Measurements from ENCODE around the gene TTLL5.
"Not testable (repeated sequence)": the region's sequence is repeated elsewhere in the genome, so short reads cannot be mapped to it uniquely, and the experiment has no call there.

The TTLL5 gene

GRCh38 chr14:75925141-75925840, 264.2 kb downstream of the TTLL5 start:
- H3K4me1 Mint-ChIP-seq, DNase-seq, H3K4me3 Mint-ChIP-seq, ATAC-seq, H3K9me3 Mint-ChIP-seq, H3K27ac Mint-ChIP-seq, H3K27me3 Mint-ChIP-seq: not testable (repeated sequence)

DNA sequence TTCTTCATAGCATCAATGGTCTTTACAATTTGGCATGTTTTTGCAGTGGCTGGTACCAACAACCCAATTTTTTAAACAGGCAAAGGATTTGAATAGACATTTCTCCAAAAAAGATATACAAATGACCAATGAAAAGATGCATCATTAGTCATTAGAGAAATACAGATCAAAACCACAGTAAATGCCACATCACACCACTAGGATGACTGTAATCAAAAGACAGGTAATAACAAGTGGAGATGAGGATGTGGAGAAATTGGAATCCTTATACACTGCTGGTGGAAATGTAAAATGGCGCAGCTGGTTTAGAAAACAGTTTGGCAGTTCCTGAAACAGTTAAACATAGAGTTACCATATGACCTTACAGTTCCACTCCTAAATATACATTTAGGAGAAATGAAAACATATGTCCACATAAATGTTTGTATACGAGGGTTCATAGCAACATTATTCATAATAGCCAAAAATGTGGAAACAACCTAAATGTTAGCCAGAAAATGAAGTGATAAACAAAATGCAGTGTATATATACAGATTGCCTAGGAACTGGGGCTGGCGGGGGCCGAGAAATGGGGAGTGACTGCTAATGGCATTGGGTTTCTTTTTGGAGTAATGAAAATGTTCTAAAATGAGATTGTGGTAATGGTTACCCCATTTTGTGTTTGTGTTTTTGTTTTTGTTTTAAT, 265.5 kb downstream of the TTLL5 start:
- no peak overlapping the region for H3K27ac Mint-ChIP-seq
- no peaks in the 10 kb centered on the region for H3K9me3 Mint-ChIP-seq
- H3K4me1 Mint-ChIP-seq, result no peaks in the 10 kb centered on the region
- no peak for DNase-seq
- H3K4me3 Mint-ChIP-seq, result no peak overlapping the region
- ATAC-seq, result no peak
- no peaks in the 10 kb centered on the region for H3K27me3 Mint-ChIP-seq

GRCh38 chr14:75927564-75928087, 266.6 kb downstream of the TTLL5 start:
- no peak for ATAC-seq
- Mint-ChIP-seq H3K27me3 (no peaks in the 10 kb centered on the region), H3K4me3 (no peak overlapping the region), H3K27ac (no peak overlapping the region), H3K9me3 (no peaks in the 10 kb centered on the region), H3K4me1 (no peaks in the 10 kb centered on the region)
- no peak for DNase-seq

- Mint-ChIP-seq H3K27ac (no peak overlapping the region), H3K4me3 (no peak overlapping the region), H3K9me3 (no peaks in the 10 kb centered on the region), H3K27me3 (no peaks in the 10 kb centered on the region), H3K4me1 (no peaks in the 10 kb centered on the region)
- DNase-seq, result no peak
- ATAC-seq, result no peak
Measured at GRCh38 chr14:75928690-75929181, 267.7 kb downstream of the TTLL5 start.

- peak overlapping the region in 1 of 2 donors; percentile 13 for H3K27ac Mint-ChIP-seq
- no peak overlapping the region for H3K4me3 Mint-ChIP-seq
- H3K9me3 Mint-ChIP-seq, result no peaks in the 10 kb centered on the region
Measured at GRCh38 chr14:75933712-75934296, 272.8 kb downstream of the TTLL5 start.

GRCh38 chr14:75934998-75935628, 274.1 kb downstream of the TTLL5 start:
- DNase-seq, result no peak
- no peaks in the 10 kb centered on the region for H3K27me3 Mint-ChIP-seq
- no peak for ATAC-seq
- H3K9me3 Mint-ChIP-seq, result no peaks in the 10 kb centered on the region
- H3K4me1 Mint-ChIP-seq, result no peaks in the 10 kb centered on the region
- no peak overlapping the region for H3K4me3 Mint-ChIP-seq
- H3K27ac Mint-ChIP-seq, result no peak overlapping the region

More at GRCh38 chr14:75933712-75934296, 272.8 kb downstream of the TTLL5 start:
- ATAC-seq (no peak), DNase-seq (no peak)
- no peaks in the 10 kb centered on the region for H3K27me3 Mint-ChIP-seq
- no peaks in the 10 kb centered on the region for H3K4me1 Mint-ChIP-seq

DNA sequence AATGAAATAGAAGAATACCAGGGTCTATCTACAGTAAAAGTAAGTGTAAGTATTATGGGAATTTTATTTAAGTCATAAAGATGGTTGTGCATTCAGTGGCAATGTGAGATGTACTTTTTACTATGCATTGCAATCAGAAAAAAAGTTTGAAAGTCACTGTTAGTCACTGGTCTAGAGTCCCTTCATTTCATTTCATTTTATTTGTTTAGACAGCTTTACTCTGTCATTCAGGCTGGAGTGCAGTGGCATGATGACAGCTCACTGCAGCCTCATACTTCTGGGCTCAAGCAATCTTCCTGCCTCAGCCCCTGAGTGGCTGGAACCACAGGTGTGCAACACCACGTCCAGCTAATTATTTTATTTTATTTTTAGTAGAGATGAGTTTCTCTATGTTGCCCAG, 278.2 kb downstream of the TTLL5 start:
- H3K27ac Mint-ChIP-seq, result no peak overlapping the region
- H3K4me3 Mint-ChIP-seq, result no peak overlapping the region
- H3K9me3 Mint-ChIP-seq, result no peaks in the 10 kb centered on the region
- ATAC-seq (no peak), DNase-seq (no peak)
- no peaks in the 10 kb centered on the region for H3K27me3 Mint-ChIP-seq
- H3K4me1 Mint-ChIP-seq, result no peaks in the 10 kb centered on the region

DNA sequence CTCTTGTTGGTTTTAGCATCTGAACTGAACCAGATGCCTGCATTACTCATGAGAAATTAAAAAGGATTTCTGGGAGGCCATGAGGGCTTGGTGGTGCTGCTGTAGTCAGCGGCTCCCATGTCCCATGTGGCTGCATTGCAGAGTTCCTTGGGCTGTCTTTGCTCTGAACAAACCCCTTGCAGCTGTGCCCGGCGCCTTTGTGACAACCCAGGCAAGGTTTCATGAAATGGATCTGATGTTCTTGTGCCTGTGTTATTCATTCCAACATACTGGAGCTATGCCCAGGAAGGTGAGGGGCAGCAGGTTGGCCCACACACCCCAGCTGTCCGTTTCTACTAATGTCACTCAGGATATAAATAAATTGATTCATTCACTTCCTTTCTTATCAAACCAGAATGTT, 280.0 kb downstream of the TTLL5 start:
- no peaks in the 10 kb centered on the region for H3K4me1 Mint-ChIP-seq
- H3K9me3 Mint-ChIP-seq, result no peaks in the 10 kb centered on the region
- no peak for ATAC-seq
- H3K4me3 Mint-ChIP-seq, result no peak overlapping the region
- H3K27ac Mint-ChIP-seq, result no peak overlapping the region
- no peak for DNase-seq
- no peaks in the 10 kb centered on the region for H3K27me3 Mint-ChIP-seq

DNA sequence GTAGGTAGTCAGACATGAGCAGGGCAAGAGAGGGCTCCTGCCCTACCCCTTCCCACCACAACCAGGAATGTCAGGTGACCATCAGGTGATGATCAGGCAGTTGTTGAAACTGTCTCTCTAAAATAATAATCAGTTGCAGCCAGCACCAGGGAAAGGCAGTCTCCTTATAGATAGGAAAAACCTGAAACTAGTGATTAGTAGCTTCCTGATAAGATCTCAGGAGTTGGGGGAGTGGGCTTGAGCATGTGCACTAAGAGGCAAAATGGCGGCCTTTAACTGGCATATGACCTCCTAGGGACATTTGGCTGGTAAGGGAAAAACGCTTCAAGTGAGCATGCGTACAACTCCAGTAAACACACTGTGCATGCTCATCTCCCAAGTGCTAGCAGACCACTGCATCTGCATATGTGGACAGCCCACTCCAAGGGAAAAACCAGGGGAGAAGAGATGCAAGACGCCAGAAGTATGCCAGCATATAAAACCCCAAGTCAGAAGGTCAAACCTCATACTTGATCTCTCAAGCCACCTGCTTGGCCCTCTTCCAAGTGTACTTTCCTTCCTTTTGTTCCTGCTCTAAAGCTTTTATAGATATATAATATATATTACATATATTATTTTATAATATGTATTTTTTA, 283.7 kb downstream of the TTLL5 start:
- DNase-seq (no peak), ATAC-seq (no peak)
- no peaks in the 10 kb centered on the region for H3K4me1 Mint-ChIP-seq
- no peaks in the 10 kb centered on the region for H3K27me3 Mint-ChIP-seq
- no peak overlapping the region for H3K27ac Mint-ChIP-seq
- H3K9me3 Mint-ChIP-seq, result no peaks in the 10 kb centered on the region
- no peak overlapping the region for H3K4me3 Mint-ChIP-seq

DNA sequence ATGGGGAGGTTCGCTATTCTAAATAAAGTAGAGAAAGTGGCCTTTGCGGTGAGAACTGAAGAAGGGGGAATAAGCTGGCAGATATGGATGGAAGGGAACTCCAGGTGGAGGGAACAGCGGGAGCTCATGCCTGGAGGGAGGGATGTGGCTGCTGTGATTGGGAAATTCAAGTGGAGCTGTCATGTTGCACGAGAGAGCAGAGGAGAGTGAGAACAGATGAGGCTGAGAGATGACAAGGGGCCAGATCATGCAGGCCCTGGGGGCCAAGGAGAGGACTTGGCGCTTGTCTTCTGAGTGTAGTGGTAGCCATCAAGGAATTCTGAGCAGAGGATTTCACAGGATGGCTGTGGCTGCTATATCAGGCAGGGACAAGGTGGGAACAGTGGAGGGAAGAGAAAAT, 285.7 kb downstream of the TTLL5 start:
- Mint-ChIP-seq H3K27ac (no peak overlapping the region), H3K27me3 (no peaks in the 10 kb centered on the region), H3K9me3 (peaks cover 0 to under 1% of the 10 kb centered on the region in 2 donors), H3K4me1 (no peaks in the 10 kb centered on the region), H3K4me3 (no peak overlapping the region)
- DNase-seq (no peak), ATAC-seq (no peak)

DNA sequence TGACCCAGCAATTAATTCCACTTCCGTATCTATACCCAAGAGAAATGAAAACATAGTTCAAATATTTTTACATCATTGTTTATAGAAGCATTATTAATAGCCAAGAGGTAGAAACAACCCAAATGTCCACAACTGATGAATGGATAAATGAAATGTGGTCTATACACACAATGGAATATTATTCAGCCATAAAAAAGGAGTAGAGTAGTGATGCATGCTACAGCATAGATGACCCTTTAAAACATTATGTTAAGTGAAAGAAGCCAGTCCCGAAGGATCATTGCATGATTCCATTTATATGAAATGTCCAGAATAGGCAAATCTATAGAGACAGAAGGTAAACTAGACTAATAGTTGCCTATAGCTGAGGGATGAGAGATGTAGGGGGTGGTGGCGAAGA, 291.4 kb downstream of the TTLL5 start:
- ATAC-seq (no peak), DNase-seq (no peak)
- Mint-ChIP-seq H3K27ac (no peak overlapping the region), H3K27me3 (no peaks in the 10 kb centered on the region), H3K4me3 (no peak overlapping the region), H3K4me1 (no peaks in the 10 kb centered on the region), H3K9me3 (peaks cover 0 to 9% of the 10 kb centered on the region in 2 donors)

GRCh38 chr14:75959031-75959430, 298.0 kb downstream of the TTLL5 start:
- DNase-seq (no peak), ATAC-seq (no peak)
- Mint-ChIP-seq H3K27ac (no peak overlapping the region), H3K4me1 (no peaks in the 10 kb centered on the region), H3K27me3 (no peaks in the 10 kb centered on the region), H3K9me3 (no peaks in the 10 kb centered on the region), H3K4me3 (no peak overlapping the region)

DNA sequence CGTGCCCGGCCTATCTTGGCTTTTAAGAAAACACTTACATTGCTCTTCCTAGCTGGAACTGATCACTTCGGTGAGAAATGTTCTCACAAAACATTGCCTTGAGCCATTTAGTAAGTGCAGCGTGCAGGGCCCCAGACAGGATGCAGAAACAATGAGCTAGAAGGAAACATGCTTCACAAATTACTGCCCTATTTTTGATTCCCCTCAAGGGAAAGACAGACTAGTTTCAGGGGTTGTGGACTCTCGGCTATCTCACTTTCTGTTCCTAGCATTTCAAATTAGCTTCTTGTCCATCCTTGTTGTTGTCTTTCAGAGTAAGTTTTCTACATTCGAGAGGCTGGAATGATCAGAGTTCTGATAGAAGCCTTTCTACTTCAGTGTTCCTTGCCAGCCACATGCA, 299.2 kb downstream of the TTLL5 start:
- no peak for DNase-seq
- H3K9me3 Mint-ChIP-seq, result no peaks in the 10 kb centered on the region
- peak overlapping the region in 1 of 2 donors; percentile 23 for H3K27ac Mint-ChIP-seq
- no peak overlapping the region for H3K4me3 Mint-ChIP-seq
- H3K4me1 Mint-ChIP-seq, result no peaks in the 10 kb centered on the region
- H3K27me3 Mint-ChIP-seq, result no peaks in the 10 kb centered on the region
- no peak for ATAC-seq

DNA sequence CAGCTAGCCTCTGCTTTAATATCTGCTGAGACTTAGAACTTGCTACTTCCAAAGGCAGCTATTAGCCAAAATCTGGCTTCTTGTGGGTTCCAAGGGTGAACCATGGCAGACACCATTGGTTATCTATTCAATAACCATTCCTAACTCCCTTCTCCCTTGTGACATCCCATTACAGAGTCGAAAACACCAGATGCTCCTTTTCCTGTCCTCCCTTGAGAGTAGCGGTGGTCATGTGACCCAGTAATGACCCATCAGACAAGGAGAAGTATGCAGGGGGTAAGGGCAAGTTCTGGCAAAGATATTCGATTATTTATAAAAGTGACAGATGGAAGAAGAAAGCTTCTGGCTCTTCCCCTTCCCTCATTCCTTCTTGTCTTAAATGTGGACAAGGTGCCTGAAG, 300.6 kb downstream of the TTLL5 start:
- H3K4me3 Mint-ChIP-seq, result no peak overlapping the region
- no peaks in the 10 kb centered on the region for H3K9me3 Mint-ChIP-seq
- H3K27ac Mint-ChIP-seq, result no peak overlapping the region
- ATAC-seq (no peak), DNase-seq (no peak)
- H3K4me1 Mint-ChIP-seq, result no peaks in the 10 kb centered on the region
- no peaks in the 10 kb centered on the region for H3K27me3 Mint-ChIP-seq

DNA sequence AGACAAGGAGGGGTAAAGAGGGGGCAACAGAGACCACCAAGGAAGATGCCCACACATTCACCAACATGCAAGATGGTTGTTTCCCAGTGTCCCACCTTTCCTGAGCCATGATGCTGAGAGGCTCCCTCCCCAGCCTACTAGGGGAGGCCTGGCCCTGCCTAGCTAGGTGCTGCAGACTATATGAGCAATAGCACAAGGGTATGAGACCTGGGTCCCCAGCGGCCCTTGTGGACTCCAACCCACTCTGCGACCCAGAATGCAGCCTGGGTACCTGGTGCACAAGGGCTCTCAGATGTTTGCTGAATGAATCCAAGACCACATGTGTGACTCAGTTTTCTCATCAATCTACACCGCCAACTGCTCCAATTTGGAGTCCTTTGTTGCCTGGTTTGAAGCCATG, 306.8 kb downstream of the TTLL5 start:
- H3K4me1 Mint-ChIP-seq, result no peaks in the 10 kb centered on the region
- H3K9me3 Mint-ChIP-seq, result no peaks in the 10 kb centered on the region
- no peak overlapping the region for H3K27ac Mint-ChIP-seq
- ATAC-seq, result no peak
- no peak for DNase-seq
- no peak overlapping the region for H3K4me3 Mint-ChIP-seq
- no peaks in the 10 kb centered on the region for H3K27me3 Mint-ChIP-seq
